A673 (cell line): Measurements from ENCODE around the gene FGF21. TPM values are rescaled to one million over a fixed set of nuclear protein-coding genes. Genes with fewer than 3 reads are reported as not detected.

Experiments used
- BruUV-seq: library from RNA; stranded (reverse); fragments of 400-500 nt; replicated peaks from 2 replicates; lab custom pipeline; 2021; lab: Mats Ljungman, UMichigan
- CTCF ChIA-PET: fragments of 300-600 bp; sonication (Branson Sonifier 250); formaldehyde crosslinking; loops from one replicate; lab custom pipeline; 2022; ENCODE audit warnings: antibody characterized with exemption; lab: Charles Lee
- POLR2A ChIA-PET: fragments of 300-600 bp; sonication (Branson Sonifier 250); formaldehyde crosslinking; loops from one replicate; lab custom pipeline; 2022; ENCODE audit warnings: antibody characterized with exemption; ENCODE audit not compliant: low non-redundant PET; lab: Charles Lee
- DNase-seq: peaks from one replicate; pipeline ENCODE4 v3.0.0-alpha.2; 2015; ENCODE audit warnings: low spot score
- H3K27ac ChIP-seq: fragments of 200-600 bp; sonication (generic); 2 replicates; pipeline ENCODE4 v1.5.1; 2016; ENCODE audit warnings: mixed run types, low read depth, mild to moderate bottlenecking, mixed read lengths, antibody characterized with exemption, low read length; ENCODE audit not compliant: poor library complexity, severe bottlenecking
- H3K27me3 ChIP-seq: fragments of 200-600 bp; sonication (generic); replicated peaks from 2 replicates; pipeline ENCODE4 v1.6.1; 2017; ENCODE audit warnings: mixed run types, low read depth, mild to moderate bottlenecking, mixed read lengths, antibody characterized with exemption, low read length; ENCODE audit not compliant: insufficient read depth, poor library complexity
- H3K36me3 ChIP-seq: fragments of 200-600 bp; sonication (generic); 2 replicates; pipeline ENCODE4 v1.6.1; 2016; ENCODE audit warnings: mixed run types, mild to moderate bottlenecking, mixed read lengths, antibody characterized with exemption, low read length; ENCODE audit not compliant: insufficient read depth, poor library complexity, severe bottlenecking
- H3K4me1 ChIP-seq: fragments of 200-600 bp; sonication (generic); 2 replicates; pipeline ENCODE4 v1.6.1; 2017; ENCODE audit warnings: mixed run types, mild to moderate bottlenecking, mixed read lengths, antibody characterized with exemption, low read length; ENCODE audit not compliant: insufficient read depth, poor library complexity, severe bottlenecking
- H3K4me3 ChIP-seq: fragments of 200-600 bp; sonication (generic); 2 replicates; pipeline ENCODE4 v1.5.1; 2016; ENCODE audit warnings: low read depth, mixed run types, mild to moderate bottlenecking, mixed read lengths, low read length; ENCODE audit not compliant: poor library complexity, severe bottlenecking
- H3K9me3 ChIP-seq: fragments of 200-600 bp; sonication (generic); 2 replicates; pipeline ENCODE4 v1.6.1; 2016; ENCODE audit warnings: mixed run types, low read depth, mild to moderate bottlenecking, mixed read lengths, antibody characterized with exemption, low read length; ENCODE audit not compliant: poor library complexity, severe bottlenecking
- CTCF ChIP-seq: fragments of 300-800, 200-600 bp; sonication (generic); conservative IDR thresholded peaks from 2 replicates; pipeline ENCODE4 v1.5.1; 2017; ENCODE audit warnings: low read depth, mild to moderate bottlenecking, antibody characterized with exemption, low read length, moderate library complexity, mixed read lengths
- EZH2 ChIP-seq: fragments of 200-600 bp; sonication (generic); IDR thresholded peaks from 2 replicates; pipeline ENCODE4 v1.6.1; 2017; ENCODE audit warnings: borderline replicate concordance, low read depth, mild to moderate bottlenecking, mixed read lengths, antibody characterized with exemption, low read length; ENCODE audit not compliant: poor library complexity, severe bottlenecking
- intact Hi-C: fragments of 100-400 bp; cut with micrococcal nuclease; formaldehyde crosslinking; loops from one replicate; pipeline ENCODE4 v1.10.0; 2022; ENCODE audit not compliant: unreplicated experiment
- total RNA-seq: library from RNA; stranded (reverse); gene quantifications from 2 replicates; pipeline ENCODE4 v1.2.3, GENCODE V29; 2021

The FGF21 gene
- total RNA-seq, 1 experiment from 2014 or later: not detected

GRCh38 chr19:48745208-48745995, 9.9 kb upstream of the FGF21 start:
- BruUV-seq: no TSS peak
- POLR2A ChIA-PET: no interaction called here

GRCh38 chr19:48746110-48746509, 9.2 kb upstream of the FGF21 start:
- H3K4me1 ChIP-seq: peaks cover 5% of the 10 kb centered on the region
- no peaks in the 10 kb centered on the region for H3K27me3 ChIP-seq
- no peak overlapping the region for H3K4me3 ChIP-seq
- no TSS peak for BruUV-seq
- DNase-seq: no peak
- intact Hi-C loops: no loop called here
- ChIA-PET POLR2A (interaction anchor here (0.6 kb wide), 1 partner anchor 98 kb away, joined by 20 read pairs; no protein-coding TSS in a partner anchor), CTCF (no interaction called here)
- H3K36me3 ChIP-seq: no peaks in the 10 kb centered on the region
- TF ChIP-seq EZH2 (no peak), CTCF (no peak)
- no peaks in the 10 kb centered on the region for H3K9me3 ChIP-seq
- H3K27ac ChIP-seq: peak overlapping the region; percentile 82

More at GRCh38 chr19:48745208-48745995, 9.9 kb upstream of the FGF21 start:
- intact Hi-C loops: no loop called here
- no peak overlapping the region for H3K4me3 ChIP-seq
- H3K27ac ChIP-seq: no peak overlapping the region
- peaks cover 9% of the 10 kb centered on the region for H3K4me1 ChIP-seq
- H3K36me3 ChIP-seq: no peaks in the 10 kb centered on the region
- no peaks in the 10 kb centered on the region for H3K9me3 ChIP-seq
- no peak for TF ChIP-seq CTCF
- no peak for TF ChIP-seq EZH2
- no peaks in the 10 kb centered on the region for H3K27me3 ChIP-seq
- CTCF ChIA-PET: no interaction called here
- DNase-seq: peak; percentile 88

- Histone ChIP-seq H3K9me3 (no peaks in the 10 kb centered on the region), H3K27ac (peak within 1 kb of the TSS; percentile 82), H3K4me1 (peaks cover 5% of the 10 kb centered on the region), H3K4me3 (peak within 1 kb of the TSS; percentile 60), H3K27me3 (no peaks in the 10 kb centered on the region), H3K36me3 (no peaks in the 10 kb centered on the region)
- ChIA-PET POLR2A (interaction anchor here (0.6 kb wide), 2 partner anchors 52 to 97 kb away, joined by 8 to 20 read pairs; no protein-coding TSS in a partner anchor), CTCF (interaction anchor here (0.6 kb wide), 1 partner anchor 577 kb away, joined by 9 read pairs; no protein-coding TSS in a partner anchor)
- DNase-seq: peak; percentile 95
- intact Hi-C loops: no loop called here
- no TSS peak for BruUV-seq
- TF ChIP-seq CTCF (no peak), EZH2 (no peak)
Measured at GRCh38 chr19:48746738-48747575, 8.4 kb upstream of the FGF21 start, which contains the start of gene IZUMO1. Gene IZUMO1 (minus strand): TSS chr19:48746909. CDS start chr19:48745859, 1,050 bp downstream.
